ENCODE results near the gene SORCS2. TPM values are rescaled to one million over a fixed set of nuclear protein-coding genes. Genes with fewer than 3 reads are reported as not detected.
A peak's percentile ranks its signal among the peaks of the same experiment; 100 is the strongest.

The SORCS2 gene
- total RNA-seq, 1 donor from 2014 or later = 3.0 TPM

DNA sequence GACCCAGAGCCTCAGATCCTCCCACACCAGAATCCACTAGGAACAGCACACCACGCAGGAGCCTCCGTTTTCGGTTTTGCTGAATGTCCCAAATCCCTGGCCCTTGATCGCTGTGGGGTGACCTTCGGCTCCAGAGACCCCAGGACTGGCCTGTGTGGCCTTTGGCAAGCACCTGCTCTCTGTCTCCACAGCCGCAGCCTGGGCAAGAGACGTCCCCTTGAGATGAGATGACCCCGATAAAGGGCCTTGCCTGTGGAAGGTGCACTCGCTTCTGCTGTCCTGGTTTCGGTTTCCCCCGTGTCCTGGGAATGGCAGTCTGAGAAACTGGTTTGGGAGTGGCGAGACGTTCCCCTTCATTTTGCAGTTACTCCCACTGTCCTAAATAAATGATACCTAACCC is 232.8 kb downstream of the SORCS2 start:
- Mint-ChIP-seq H3K4me3 (ENCODE audit: unreplicated experiment) (no peak overlapping the region), H3K27ac (ENCODE audit: unreplicated experiment) (no peak overlapping the region), H3K27me3 (ENCODE audit: unreplicated experiment) (peaks cover 2% of the 10 kb centered on the region), H3K9me3 (ENCODE audit: unreplicated experiment) (no peaks in the 10 kb centered on the region), H3K36me3 (ENCODE audit: unreplicated experiment) (no peaks in the 10 kb centered on the region), H3K4me1 (ENCODE audit: unreplicated experiment) (no peaks in the 10 kb centered on the region)
- TF ChIP-seq, protein P1, sequence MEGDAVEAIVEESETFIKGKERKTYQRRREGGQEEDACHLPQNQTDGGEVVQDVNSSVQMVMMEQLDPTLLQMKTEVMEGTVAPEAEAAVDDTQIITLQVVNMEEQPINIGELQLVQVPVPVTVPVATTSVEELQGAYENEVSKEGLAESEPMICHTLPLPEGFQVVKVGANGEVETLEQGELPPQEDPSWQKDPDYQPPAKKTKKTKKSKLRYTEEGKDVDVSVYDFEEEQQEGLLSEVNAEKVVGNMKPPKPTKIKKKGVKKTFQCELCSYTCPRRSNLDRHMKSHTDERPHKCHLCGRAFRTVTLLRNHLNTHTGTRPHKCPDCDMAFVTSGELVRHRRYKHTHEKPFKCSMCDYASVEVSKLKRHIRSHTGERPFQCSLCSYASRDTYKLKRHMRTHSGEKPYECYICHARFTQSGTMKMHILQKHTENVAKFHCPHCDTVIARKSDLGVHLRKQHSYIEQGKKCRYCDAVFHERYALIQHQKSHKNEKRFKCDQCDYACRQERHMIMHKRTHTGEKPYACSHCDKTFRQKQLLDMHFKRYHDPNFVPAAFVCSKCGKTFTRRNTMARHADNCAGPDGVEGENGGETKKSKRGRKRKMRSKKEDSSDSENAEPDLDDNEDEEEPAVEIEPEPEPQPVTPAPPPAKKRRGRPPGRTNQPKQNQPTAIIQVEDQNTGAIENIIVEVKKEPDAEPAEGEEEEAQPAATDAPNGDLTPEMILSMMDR (IDR thresholded peaks at IDR 0.05) = no peak
- DNase-seq (ENCODE audit: extremely low spot score, unreplicated experiment) = no peak

DNA sequence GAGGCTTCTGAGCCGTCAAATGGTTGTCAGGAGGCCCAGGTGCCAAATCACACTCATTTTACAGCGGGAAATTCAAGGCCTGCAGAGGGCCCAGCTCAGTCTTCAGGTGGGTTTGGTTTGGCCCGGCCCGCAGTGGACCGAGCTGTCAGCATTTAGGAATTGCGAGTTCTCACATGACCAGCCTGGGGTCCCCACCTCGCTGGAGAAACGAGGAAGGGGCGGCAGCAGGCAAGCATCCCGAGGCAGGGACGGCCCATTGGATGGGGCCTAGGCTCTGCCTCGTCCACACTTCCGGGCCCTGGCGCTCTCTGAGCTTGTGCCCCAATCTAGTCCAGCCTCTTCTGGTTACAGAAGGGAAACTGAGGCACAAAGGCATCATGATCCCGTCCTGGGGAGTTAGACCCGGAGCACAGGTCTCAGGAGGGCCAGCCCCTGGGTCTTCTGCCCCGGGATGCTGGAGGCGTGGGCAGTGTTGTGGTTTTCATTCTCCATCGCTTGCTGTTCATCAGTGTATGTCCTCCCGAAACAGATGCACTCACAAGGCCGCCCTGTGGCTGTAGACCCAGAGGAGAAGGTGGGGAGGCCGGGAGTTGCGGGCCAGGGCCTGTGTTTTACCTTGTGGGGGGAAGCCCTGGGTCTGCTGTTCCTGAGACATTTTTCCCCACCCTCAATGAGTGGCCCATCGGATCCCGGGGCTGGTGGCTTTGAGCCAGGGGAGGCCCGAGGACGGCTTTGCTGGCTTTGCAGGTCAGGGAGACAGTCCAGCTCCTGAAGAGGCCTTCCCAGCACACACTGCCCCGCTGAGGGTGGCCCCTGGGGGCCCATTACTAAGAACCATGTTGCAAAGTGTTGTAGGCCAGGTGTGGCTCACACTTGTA is 233.5 kb downstream of the SORCS2 start:
- TF ChIP-seq, protein P1 (IDR thresholded peaks at IDR 0.05) = no peak

DNA sequence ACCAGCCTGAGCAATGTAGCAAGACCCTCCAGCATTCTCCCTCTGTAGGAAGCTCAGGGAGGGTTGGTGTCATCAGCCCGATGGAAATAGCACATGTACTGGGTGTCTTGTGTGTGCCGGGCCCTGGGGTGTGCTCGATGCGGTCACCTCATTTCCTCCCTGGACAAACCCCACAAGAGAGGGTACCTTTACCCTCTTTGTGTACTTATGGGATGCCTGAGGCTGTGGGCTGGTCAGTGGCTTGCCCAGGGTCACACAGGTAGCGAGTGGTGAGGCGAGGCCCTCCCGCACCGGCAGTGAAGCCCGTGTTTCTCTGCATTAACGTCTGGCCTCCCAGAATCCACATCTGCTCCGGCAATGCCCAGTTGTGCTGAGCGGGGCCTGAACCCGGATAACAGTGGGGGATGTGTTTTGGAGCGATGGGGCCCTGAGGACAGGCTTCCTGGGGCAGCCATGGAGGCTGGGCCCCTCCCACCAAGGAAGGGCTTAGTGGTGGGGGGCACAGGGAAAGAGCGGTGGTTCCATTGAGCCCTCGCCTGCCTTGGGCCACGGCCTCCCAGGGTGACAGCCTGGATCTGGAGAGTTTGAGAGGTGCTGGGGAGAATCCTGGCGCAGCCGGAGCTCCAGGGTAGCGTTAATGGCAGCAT is 234.3 kb downstream of the SORCS2 start:
- no peaks in the 10 kb centered on the region for H3K36me3 Mint-ChIP-seq (ENCODE audit: unreplicated experiment)
- peaks cover 2% of the 10 kb centered on the region for H3K27me3 Mint-ChIP-seq (ENCODE audit: unreplicated experiment)
- TF ChIP-seq, protein P1 (IDR thresholded peaks at IDR 0.05) = no peak
- H3K27ac Mint-ChIP-seq (ENCODE audit: unreplicated experiment) = no peak overlapping the region
- H3K4me3 Mint-ChIP-seq (ENCODE audit: unreplicated experiment) = no peak overlapping the region
- DNase-seq (ENCODE audit: extremely low spot score, unreplicated experiment) = peak; percentile 69
- H3K9me3 Mint-ChIP-seq (ENCODE audit: unreplicated experiment) = no peaks in the 10 kb centered on the region
- H3K4me1 Mint-ChIP-seq (ENCODE audit: unreplicated experiment) = no peaks in the 10 kb centered on the region

More for the DNA sequence above, 233.5 kb downstream of the SORCS2 start:
- Mint-ChIP-seq H3K9me3 (ENCODE audit: unreplicated experiment) (no peaks in the 10 kb centered on the region), H3K4me1 (ENCODE audit: unreplicated experiment) (no peaks in the 10 kb centered on the region), H3K27ac (ENCODE audit: unreplicated experiment) (no peak overlapping the region), H3K4me3 (ENCODE audit: unreplicated experiment) (no peak overlapping the region), H3K36me3 (ENCODE audit: unreplicated experiment) (no peaks in the 10 kb centered on the region), H3K27me3 (ENCODE audit: unreplicated experiment) (peaks cover 2% of the 10 kb centered on the region)
- DNase-seq (ENCODE audit: extremely low spot score, unreplicated experiment) = peak; percentile 79

DNA sequence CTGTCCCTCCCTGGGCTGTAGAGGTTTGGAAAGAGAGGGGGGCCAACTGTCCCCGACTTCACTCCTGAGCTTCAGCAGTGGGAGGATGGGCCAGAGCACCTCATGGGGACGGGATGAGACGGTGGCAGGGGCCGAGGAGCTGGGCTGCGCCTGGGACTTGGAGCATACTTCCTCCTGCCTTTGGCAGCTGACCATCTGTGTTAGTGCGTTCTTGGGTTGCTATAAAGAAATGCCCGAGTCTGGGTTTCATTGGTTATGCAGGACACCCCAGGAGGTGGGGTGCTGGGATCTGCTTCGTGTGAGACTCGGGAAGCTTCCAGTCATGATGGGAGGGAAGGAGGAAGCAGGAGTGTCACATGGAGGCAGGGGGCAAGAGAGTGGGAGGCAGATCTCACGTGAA is 235.0 kb downstream of the SORCS2 start:
- no peaks in the 10 kb centered on the region for H3K27me3 Mint-ChIP-seq (ENCODE audit: unreplicated experiment)
- H3K4me3 Mint-ChIP-seq (ENCODE audit: unreplicated experiment) = no peak overlapping the region
- H3K27ac Mint-ChIP-seq (ENCODE audit: unreplicated experiment) = no peak overlapping the region
- H3K4me1 Mint-ChIP-seq (ENCODE audit: unreplicated experiment) = no peaks in the 10 kb centered on the region
- H3K9me3 Mint-ChIP-seq (ENCODE audit: unreplicated experiment) = no peaks in the 10 kb centered on the region
- H3K36me3 Mint-ChIP-seq (ENCODE audit: unreplicated experiment) = no peaks in the 10 kb centered on the region
- DNase-seq (ENCODE audit: extremely low spot score, unreplicated experiment) = peak; percentile 73
- TF ChIP-seq, protein P1 (IDR thresholded peaks at IDR 0.05) = no peak

DNA sequence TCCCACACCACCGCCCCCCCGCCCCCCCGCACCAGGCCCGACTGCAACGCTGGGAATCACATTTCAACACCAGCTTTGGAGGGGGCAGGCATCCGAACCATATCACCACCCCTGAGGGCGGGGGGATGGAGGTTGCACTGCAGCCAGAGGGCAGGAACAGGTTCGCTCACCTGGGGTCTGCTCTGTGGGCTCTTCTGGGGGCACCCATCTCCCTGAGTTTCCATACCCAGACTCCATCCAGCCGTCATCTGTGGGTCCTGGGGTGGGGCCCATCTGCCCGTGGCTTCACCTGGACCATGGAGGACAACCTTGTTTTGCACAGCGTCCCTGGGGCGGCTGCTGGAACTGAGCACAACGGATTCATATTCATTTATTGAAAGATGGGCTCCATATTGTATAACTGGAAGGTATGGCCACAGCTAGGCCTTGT is 235.5 kb downstream of the SORCS2 start:
- Mint-ChIP-seq H3K36me3 (ENCODE audit: unreplicated experiment) (no peaks in the 10 kb centered on the region), H3K4me1 (ENCODE audit: unreplicated experiment) (no peaks in the 10 kb centered on the region), H3K4me3 (ENCODE audit: unreplicated experiment) (no peak overlapping the region), H3K27ac (ENCODE audit: unreplicated experiment) (no peak overlapping the region), H3K27me3 (ENCODE audit: unreplicated experiment) (no peaks in the 10 kb centered on the region), H3K9me3 (ENCODE audit: unreplicated experiment) (no peaks in the 10 kb centered on the region)
- TF ChIP-seq, protein P1 (IDR thresholded peaks at IDR 0.05) = no peak
- DNase-seq (ENCODE audit: extremely low spot score, unreplicated experiment) = no peak
